GM20000 (cell line): Measurements from ENCODE around the gene KRTAP12-2.
"Not testable (repeated sequence)": the region's sequence is repeated elsewhere in the genome, so short reads cannot be mapped to it uniquely, and the experiment has no call there.

ENCODE experiments used
- DNase-seq: peaks from one replicate; pipeline ENCODE4 v3.0.0; 2012; ENCODE audit warnings: low spot score
- CTCF ChIP-seq: IDR thresholded peaks from 2 replicates; pipeline ENCODE4 v1.5.1; 2012; ENCODE audit warnings: mild to moderate bottlenecking, control low read depth; ENCODE audit errors: extremely low read depth, missing control alignments

KRTAP12-2 gene

GRCh38 chr21:44677881-44678280 is 11.2 kb upstream of the KRTAP12-2 start:
- DNase-seq, result no peak
- no peak for TF ChIP-seq CTCF

DNA sequence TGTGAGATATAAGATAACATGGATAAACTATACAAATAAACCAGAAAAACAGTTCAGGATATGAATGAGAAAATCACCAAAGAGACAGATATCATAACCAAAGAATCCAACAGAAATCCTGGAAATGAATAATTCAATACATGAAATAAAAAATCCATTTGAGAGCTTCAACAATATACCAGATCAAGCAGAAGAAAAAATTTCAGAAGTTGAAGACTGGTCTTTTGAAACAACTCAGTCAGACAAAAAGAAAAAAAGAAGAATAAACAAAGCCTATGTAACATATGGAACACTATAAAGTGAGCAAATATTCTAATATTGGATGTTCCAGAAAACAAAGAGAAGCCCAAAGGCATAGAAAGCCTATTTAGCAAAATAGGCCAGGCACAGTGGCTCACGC is 5.2 kb upstream of the KRTAP12-2 start:
- no peak for DNase-seq
- TF ChIP-seq CTCF, result no peak

- no peak for TF ChIP-seq CTCF
- no peak for DNase-seq
Measured at GRCh38 chr21:44670642-44671432, 4.1 kb upstream of the KRTAP12-2 start.

- no peak for TF ChIP-seq CTCF
- DNase-seq, result no peak
Measured at GRCh38 chr21:44667612-44668011, 885 bp upstream of the KRTAP12-2 start.

DNA sequence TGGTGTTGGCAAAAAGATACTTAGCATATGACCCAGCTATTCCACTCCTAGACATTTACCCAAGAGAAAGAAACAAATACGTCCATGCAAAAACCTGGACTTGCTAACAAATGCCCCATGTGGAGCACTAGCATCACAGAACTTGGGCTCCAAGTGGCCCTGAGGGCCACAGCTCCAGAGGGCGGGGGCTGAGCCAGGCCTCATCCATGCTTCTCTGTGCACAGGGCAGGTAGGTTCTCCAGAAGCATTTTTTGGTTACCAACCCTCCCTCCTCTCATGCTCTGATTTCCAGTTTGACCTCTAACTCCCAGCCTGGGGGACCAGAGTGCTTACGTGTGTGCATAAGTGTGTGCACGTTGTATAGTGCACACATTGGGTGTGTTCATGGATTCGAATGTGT is 2.0 kb downstream of the KRTAP12-2 start:
- TF ChIP-seq CTCF, result no peak
- no peak for DNase-seq

GRCh38 chr21:44661567-44661966 is 5.2 kb downstream of the KRTAP12-2 start:
- not testable (repeated sequence) for DNase-seq

DNA sequence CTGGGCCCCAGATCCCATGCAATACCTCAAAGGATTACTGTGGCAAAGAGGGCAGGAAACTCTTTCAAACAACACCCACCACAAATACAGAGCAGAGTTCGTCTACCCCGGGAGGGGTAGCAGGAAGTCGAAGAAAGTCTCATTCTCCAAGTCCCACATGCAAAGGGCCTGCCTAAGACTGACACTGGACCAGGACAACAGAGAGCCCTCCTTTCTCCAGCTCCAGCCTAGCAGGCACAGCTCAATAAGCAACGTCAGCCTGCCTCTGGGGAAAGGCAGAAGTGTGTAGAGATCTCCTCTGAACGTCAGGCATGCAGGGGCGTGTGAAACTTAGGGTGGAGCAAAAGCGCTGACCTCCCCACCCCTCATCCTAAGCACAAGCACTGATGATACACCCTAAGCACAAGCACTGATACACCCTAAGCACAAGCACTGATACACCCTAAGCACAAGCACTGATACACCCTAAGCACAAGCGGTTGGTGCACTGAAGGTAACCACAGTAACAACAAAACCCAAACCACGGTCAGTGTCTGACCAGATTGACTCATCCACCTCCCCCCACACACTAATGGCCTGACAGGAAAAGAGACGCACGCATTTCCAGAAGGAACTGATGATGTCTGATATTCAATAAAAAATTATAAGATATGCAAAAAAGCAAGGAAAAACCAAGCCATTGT is 7.7 kb downstream of the KRTAP12-2 start:
- no peak for DNase-seq
- no peak for TF ChIP-seq CTCF

DNA sequence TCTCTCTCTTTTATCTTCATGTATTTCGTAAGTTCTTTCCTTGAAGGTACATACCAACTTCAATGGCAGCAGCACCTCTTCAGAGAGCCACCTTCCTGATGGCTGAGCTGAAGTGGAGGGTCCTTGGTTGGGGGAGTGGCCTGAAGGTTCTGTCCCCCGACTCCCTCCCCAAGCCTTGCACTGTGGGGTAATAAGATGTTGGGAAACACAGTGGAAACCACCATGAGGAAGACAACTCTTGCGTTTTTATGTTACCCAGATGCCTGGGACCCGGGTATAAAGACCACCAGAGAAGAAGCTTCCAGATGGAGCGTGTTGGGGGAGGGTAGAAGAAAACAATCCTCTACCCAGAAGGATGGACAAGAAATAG is 8.2 kb downstream of the KRTAP12-2 start:
- no peak for DNase-seq

More for the DNA sequence above, 8.2 kb downstream of the KRTAP12-2 start:
- no peak for TF ChIP-seq CTCF
